Left cardiac atrium (tissue), 4 donors: Measurements from ENCODE around the gene CCHCR1. TPM values are rescaled to one million over a fixed set of nuclear protein-coding genes. Genes with fewer than 3 reads are reported as not detected.
"Not testable (repeated sequence)": the region's sequence is repeated elsewhere in the genome, so short reads cannot be mapped to it uniquely, and the experiment has no call there.

Experiments
- ATAC-seq, 2 donors: fragments of 200-7000 bp; cut with Tn5 transposase; one replicate each; pipeline ENCODE4 v1.9.1; 2020; ENCODE audit warnings: mild to moderate bottlenecking in 2 of 2, moderate library complexity in 2 of 2
- DNase-seq: peaks from one replicate; pipeline ENCODE4 v3.0.0-alpha.2; 2020
- intact Hi-C, 2 donors: fragments of 100-400 bp; cut with DNase I; formaldehyde crosslinking; loops; one replicate each; pipeline versions ENCODE4 v1.14.1 to v1.15.1; 2022 to 2023
- total RNA-seq, 2 donors: library from RNA; stranded (reverse); fragmentation: NEBNext Ultra II Directional; extraction: Animal tissue kit (Norgen Biotek cat#: 25700); gene quantifications; one replicate each; pipeline ENCODE4 v1.2.1, GENCODE V29; 2021
- donor health status: DM: no; HTN: yes; CAD: no.
- donor health status: DM: no; HTN: yes; CAD: no; lungs with severe emphysema.
- donor health status: DM: yes; HTN: yes; CAD: no.
- donor health status: Dilated cardiomyopathy.

Gene CCHCR1
- total RNA-seq, 2 donors from 2014 or later = 10.4 to 11.0 TPM

DNA sequence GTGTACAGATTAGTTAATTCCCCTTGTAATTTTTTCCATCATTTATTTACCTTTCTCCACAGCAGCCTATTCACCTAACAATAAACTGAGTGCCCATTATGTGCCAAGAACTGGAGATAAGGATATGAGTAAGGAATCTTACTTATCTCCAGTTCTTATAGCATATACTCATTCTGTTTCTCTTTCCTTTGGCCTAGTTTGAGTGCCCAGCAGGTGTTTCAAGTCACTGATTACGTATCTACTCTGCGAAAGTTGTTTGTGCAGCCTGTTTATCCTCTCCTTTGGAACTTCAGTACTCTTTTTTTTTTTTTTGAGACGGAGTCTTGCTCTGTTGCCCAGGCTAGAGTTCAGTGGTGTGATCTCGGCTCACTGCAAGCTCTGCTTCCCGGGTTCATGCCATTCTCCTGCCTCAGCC is 30.2 kb upstream of the CCHCR1 start:
- DNase-seq (no peak), ATAC-seq (peak in 1 of 2 donors; percentile 15)
- intact Hi-C loops = no loop called here

DNA sequence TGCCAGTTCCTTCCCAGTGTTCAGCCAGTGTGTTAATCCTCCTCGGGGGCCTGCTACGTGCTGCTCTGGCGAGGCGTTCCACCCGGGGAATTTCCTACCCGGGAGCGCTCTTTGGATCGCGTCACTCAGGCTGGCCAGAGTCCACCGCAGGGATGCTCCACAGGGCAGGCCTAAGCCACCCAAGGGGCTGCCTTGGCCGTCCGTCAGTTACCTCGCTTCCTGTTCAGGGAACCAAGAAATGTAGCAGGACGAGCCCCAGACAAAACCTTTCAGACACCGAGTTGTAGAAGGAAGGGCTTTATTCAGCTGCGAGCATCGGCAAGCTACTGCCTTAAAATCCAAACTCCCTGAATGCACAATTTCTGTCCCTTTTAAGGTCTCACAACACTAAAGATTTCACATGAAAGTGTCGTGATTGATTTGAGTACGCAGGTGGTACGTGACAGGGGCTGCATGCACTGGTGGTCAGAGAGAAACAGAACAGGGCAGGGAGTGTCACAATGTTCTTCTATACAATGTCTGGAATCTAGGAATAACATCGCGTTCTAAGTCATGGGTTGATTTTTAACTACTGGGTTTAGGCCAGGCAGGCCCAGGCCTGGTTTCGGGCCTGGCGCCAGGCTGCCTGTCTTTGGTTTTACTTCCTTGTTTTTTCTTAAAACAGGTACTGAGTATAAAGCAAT is 28.6 kb upstream of the CCHCR1 start:
- intact Hi-C loops = no loop called here
- DNase-seq (peak; percentile 88), ATAC-seq (peak; percentile 49 to 83)

DNA sequence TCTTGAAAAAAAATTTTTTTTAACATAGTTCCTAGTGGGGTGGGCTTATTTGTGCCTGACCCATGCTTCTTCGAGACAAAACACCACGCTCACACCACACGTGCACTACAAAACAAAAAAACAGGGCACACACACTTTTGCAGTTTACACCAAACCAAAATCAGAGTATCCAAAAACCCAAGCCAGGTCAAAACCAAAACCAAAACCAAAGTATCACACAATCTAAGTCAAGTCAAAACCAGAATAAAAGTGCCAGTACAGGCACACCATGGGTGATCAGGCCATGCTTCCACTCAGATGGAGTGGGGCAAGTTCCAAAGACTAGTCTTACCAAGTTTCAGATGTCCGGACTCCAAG is 28.1 kb upstream of the CCHCR1 start:
- DNase-seq, intact Hi-C loops, ATAC-seq: not testable (repeated sequence)

DNA sequence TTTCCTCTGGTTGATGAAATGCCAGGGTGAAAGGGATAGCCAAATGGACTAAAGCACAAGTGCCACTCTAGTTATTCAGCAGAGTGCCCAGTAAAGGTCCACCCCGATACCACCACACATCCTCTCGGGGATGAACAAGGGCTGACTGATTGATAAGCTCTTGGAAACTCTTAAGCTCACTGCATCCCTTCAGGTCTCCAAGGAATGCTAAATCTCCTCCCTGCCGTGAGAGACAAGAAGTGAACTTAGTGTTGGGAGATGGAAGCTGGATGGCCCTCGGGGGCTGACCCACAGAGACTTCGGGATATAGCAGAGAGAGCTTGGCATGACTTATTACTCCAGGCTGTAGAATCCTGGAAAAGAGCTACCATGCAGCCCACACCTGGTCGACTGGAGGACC is 26.3 kb upstream of the CCHCR1 start:
- intact Hi-C loops, ATAC-seq, DNase-seq: not testable (repeated sequence)

DNA sequence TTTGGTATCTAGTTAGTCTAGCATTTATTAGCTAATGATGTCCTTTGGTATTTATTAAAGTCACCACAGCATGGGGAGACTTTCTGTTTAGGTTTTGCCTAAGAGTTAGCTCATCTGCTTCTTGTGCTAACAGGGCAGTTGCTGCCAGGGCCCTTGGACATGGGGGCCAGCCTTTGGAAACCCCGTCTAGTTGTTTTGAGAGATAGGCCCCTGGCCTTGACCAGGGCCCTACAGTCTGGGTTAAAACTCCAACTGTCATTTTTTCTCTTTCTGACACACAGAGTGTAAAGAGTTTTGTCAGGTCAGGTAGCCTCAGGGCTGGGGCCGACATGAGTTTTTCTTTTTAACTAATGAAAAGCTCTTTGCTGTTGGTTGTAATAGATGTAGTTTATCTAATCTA is 25.7 kb upstream of the CCHCR1 start:
- DNase-seq, intact Hi-C loops, ATAC-seq: not testable (repeated sequence)

DNA sequence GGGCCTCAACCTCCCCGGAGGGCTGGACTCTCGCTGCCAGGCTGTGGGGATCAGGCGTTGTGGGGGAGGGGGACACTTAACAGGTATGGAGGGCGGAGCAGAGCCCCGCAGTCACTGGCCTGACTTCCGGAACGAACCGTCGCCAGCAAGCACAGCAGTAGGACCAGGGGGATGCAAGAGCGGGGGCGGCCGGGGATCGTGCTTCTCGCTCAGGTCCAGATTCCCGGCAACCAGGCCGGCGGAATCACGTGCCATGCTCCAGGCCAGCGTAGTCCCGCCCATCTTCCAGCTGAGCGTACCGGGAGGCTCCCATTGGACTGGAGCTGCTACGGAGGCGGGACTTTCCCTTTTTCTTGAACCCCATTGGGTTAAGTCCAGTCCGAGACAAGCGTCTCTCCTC is 22.9 kb upstream of the CCHCR1 start:
- DNase-seq (peak; percentile 80), ATAC-seq (peak; percentile 96 to 99)
- intact Hi-C loops = no loop called here

DNA sequence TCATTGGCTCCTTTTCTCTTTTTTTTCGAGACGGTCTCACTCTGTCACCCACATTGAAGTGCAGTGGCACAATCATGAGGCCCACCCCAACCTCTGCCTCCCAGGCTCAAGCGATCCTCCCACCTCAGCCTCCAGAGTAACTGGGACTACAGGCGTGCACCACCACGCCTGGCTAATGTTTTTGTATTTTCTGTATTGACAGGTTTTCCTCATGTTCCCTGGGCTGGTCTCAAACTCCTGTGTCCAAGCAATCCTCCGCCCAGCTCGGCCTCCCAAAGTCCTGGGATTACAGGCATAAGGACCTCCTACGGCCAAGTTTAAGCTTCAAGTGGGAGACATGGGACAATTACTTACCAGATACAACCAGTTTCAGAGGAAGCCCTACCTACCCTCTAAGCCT is 22.3 kb upstream of the CCHCR1 start:
- intact Hi-C loops = no loop called here
- DNase-seq (no peak), ATAC-seq (no peak)

DNA sequence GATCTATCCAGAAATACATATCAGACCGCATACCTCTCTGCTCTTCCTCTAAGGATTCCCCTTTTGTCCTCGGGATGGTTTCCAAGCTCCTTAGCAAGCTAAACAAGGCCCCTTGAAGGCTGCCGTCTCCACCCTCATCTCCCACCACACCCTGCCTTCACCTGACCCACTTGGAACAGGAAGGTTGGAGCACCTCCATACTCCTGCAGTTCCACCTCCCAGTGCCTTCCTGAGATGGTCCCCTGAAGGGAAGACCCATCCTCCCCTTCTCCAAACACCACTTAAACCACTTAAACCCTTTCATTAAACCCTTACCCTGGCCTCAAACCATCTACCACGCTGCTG is 21.4 kb upstream of the CCHCR1 start:
- ATAC-seq (no peak), DNase-seq (no peak)
- intact Hi-C loops = no loop called here

DNA sequence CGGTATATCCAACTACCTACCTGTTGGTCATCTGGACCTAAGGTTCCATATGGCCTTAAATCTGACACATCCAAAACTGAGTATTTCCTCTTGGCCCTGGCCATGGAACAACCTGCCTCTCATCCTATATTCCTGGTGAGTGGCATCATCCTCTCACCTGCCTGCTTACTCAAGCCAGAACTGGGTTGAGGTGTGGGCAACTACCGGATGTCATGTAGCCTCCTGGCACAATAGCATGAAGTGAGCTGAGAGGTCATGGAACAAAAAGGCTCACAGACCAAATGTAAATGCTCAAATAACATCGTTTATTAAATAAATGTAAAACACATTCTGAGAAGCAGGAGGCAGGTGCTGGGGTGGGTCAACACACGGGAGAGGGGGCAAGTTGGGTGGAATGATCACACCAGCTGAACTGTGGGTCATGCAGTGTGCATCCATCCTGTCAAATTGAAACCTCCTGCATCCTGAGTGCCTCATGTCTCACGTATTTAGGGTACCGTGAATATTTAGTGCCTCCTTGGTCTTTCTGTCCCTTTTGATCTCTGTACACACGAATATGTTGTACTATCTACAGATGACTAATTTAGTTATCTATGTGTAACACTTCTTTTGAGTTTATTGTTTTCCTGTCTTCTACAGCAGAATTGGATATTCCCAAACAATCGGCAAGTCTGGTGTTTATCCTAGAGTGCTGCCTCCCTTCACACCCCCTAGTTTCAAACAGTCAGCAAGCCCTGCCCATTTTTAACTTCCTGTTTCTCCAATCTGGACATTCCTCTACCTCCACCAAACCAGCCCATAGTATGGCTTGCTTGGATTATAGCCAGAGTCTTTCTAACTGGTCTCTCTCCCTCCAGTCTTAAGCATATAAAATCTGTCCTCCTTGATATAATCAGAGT is 20.8 kb upstream of the CCHCR1 start:
- intact Hi-C loops = no loop called here
- DNase-seq = no peak
- ATAC-seq = no peak

DNA sequence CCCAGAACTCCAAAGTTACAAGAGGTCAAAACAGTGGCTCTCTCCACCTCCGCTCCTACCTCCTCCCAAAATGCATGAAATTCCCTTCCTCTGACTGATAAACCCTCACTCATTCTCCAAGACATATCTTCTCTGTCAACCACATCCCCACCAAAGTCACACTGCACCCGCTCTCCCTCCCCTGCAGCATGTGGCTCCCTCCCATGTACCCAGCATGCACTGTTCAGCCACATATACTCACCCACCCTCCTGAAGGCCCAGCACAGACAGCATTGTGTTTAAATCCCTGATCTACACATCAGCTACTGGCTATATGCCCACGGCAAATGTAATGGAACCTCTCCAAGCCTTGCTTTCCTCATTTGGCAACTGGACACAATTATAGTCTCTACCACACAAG is 18.4 kb upstream of the CCHCR1 start:
- ATAC-seq (peak; percentile 25 to 38), DNase-seq (no peak)
- intact Hi-C loops = no loop called here

DNA sequence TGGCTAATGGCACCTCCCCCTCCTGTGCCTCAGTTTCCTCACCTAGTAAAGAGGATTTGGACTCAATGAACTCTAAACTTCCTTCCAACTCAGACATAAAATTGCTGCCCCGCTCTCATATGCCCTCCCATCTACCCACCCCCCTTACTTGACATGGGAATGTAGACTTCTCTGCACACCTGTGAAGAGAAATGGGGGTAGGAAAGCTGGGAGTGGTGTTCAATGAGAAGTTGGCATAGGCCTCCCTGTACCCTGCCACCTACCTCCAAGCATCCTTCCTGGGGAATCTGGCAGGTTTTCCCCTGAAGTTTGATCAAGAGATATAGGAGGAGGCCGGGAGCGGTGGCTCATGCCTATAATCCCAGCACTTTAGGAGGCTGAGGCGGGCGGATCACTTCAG is 16.8 kb upstream of the CCHCR1 start:
- DNase-seq (no peak), ATAC-seq (no peak)
- intact Hi-C loops = no loop called here

DNA sequence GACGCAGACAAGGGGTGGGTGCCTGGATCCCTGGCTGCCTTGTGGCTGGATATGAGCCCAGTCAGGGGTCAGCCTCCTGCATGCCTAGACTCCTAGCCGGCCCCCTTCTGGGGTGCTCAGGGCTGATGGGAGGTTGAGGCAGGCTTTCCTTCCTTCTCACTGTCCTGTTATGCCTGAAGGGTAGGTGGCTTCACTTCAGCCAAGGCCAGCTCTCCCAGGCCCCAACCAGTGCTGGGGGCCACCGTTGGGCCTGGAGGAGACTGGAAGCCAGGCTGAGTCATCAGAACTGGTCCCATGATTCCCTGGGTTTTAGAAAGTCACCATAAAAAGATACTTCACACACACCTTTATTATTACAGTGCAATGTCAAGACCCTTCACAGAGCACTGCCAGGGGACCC is 15.8 kb upstream of the CCHCR1 start:
- intact Hi-C loops = no loop called here
- DNase-seq = no peak
- no peak for ATAC-seq

DNA sequence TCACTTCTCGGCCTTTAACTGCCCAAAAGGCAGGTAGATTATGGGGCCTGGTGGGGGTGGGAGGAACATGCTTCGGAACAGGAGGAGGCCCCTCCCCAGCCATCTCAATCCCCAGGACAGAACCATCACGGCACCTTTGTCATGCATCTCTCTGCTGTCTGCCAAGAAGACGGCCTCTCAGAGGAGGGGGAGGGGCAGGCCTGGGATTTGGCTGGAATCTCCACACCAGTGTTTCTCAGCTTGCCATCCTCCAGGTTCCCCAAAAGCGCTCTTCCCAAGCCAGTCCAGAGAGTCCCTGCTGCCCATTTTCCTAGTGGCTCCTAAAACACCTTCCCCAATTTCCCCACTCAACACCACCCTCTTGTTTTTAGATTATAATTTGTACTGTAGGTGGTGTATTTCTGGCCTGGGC is 15.4 kb upstream of the CCHCR1 start:
- ATAC-seq (peak in 1 of 2 donors; percentile 6), DNase-seq (no peak)
- intact Hi-C loops = no loop called here

DNA sequence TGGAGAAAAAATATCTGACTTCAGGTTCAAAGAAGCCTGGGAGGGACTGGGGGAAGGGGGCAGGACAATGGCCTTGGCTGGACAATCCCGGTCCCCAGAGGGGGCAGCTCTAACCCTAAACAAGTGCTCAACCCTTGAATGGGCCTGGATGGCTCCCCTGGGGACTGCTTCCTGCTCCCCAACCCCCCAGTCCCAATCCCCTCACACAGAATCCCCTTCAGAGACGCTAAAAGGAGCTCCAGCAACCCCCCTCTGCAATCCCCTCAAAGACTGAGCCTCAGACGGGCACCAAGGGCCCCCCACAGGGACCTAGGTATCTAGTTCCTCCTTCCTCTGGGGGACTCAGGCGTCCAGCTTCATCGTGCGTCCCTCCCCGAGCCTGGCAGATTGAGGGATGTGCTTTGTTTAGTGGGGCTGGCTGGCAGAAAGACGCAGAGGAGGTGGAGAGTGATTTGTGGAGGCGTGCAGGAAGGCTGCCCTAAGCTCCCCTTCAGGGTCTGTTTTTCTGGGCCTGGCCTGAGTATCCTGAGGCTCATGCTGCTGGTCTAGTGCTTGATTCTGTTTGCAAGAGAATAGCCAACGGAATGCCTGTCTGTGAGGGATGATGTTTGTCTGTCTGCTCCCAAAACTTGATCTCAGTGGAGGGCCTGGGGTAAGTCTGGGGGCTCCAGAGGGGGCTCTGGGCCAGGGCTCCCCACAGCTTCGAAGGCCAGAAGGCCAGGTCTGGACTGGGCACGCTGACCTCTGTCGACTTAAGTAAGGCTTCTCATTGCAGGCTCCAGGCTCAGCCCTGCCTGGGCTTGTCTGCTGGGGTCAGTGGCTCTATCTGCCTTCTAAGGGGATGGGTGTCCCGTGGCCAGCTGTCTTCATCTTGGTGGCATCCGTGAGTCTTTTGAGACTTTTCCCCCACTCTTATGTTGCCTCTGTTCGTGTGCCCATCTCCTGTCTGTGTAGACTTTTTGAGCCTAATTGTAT is 14.6 kb upstream of the CCHCR1 start:
- DNase-seq (no peak), ATAC-seq (no peak)
- intact Hi-C loops = no loop called here

DNA sequence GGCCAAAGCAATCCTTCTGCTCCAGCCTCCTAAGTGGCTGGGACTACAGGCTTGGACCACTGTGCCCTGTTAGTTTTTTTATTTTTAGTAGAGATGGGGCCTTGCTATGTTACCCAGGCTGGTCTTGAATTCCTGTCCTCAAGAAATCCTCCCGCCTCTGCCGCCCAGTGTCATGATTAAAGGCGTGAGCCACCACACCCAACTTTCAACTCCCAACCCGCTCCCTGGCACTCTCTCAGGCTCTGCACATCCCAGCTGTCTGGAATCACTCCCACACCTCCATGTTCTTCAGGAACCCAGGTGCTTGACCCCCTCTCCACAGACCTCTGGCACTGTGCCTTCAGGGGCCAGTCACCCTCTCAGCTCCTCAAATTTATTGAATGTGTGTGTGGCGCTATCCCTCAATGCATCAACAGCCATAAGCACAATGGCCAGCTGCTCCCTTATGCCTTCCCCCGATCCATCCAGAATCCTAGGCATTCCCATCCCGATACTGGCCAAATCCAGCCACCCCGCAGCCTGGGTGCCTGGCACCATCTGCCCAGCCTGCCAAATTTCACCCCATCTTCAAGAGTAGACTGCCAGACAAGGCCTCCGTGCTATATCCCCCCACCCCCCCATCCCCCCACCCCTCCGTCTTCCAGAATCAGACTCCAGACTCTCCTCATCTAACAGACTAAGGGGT is 13.5 kb upstream of the CCHCR1 start:
- ATAC-seq (no peak), DNase-seq (no peak)
- intact Hi-C loops = no loop called here

DNA sequence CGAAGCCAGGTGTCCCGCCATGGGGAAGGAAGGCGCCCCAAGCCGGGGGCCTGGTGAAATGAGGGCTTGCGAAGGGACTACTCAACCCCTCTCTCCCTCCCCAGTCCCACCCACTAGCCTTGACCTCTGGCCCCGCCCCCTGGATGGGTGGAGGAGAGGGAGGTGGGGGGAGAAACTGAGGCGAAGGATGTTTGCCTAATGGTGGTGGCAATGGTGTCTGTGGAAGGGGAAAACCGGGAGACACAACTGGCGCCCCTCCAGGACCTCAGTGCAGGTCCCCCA is 12.9 kb upstream of the CCHCR1 start, which contains the start of gene POU5F1:
POU5F1 (minus strand) TSS at position 83 of the 282 bp plus-strand sequence; CDS start at position 21, 62 bp downstream.
- intact Hi-C loops = no loop called here
- no peak for DNase-seq
- no peak for ATAC-seq

DNA sequence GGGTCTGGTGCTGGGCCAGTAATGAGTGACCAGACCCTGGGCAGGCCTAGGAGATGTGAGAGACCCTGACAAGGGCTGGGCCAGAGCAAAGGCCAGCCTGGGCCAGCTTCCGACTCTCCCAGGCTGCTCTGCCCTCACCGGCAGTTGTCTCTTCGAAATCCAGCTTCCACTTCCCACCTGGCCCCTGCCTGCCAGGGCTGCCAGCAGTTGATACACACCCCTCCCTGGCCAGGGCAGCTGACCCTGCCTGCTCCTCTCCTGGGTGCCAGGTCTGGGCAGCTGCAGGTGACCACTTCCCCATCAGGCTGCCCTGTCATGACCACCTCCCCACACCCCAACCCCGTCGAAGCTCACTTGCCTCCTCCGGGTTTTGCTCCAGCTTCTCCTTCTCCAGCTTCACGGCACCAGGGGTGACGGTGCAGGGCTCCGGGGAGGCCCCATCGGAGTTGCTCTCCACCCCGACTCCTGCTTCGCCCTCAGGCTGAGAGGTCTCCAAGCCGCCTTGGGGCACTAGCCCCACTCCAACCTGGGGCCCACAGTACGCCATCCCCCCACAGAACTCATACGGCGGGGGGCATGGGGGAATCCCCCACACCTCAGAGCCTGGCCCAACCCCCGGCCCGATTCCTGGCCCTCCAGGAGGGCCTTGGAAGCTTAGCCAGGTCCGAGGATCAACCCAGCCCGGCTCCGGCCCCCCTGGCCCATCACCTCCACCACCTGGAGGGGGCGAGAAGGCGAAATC is 12.4 kb upstream of the CCHCR1 start:
- ATAC-seq, intact Hi-C loops, DNase-seq: not testable (repeated sequence)

DNA sequence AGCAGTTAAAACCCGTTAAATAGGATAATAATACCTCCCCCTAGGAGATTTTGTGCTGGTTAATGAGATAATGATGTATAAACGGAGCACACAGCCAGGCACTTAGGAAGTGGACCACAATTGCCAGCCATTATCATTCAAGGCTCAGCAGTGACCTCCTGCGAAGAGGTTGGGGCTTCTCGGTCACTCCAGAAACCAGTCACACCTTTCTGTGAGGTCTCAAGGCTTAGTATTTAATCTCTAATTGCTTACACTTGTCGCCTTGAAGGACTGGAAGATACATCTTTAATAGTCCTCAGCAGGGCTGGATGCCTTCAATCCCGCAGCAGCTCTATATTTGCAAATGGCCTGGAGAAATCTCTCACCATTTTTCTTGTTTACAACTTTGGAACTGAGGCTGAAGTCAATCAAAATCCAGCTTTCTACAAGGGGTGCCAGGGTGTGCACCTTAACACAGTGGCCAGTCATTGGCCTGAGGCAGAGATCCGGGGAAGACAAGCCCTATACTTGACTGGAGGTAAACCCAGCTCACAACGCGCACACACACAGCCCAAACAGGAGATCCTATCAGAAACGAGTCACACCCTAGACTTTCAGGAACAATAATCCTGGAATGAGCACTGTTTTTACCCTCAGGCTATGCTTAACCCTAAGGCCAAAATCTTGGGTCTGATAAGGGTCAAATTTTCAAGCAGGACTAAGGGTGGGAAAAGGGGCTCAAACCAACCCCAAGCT is 11.7 kb upstream of the CCHCR1 start:
- ATAC-seq = no peak

More for the DNA sequence above, 11.7 kb upstream of the CCHCR1 start:
- DNase-seq = no peak
- intact Hi-C loops = no loop called here
